Measurements from ENCODE around the gene MYO7A.

The MYO7A gene

GRCh38 chr11:77230878-77231605 lies 103.0 kb downstream of the MYO7A start:
- DNase-seq = no peak

GRCh38 chr11:77231800-77232199 lies 103.8 kb downstream of the MYO7A start:
- no peak for DNase-seq

- DNase-seq = no peak
These were observed 104.2 kb downstream of the MYO7A start for GRCh38 chr11:77232242-77232641.

GRCh38 chr11:77233011-77233410 lies 105.0 kb downstream of the MYO7A start:
- DNase-seq = no peak

- no peak for DNase-seq
These were observed 108.9 kb downstream of the MYO7A start for GRCh38 chr11:77236901-77237300.

- no peak for DNase-seq
These were observed 116.4 kb downstream of the MYO7A start for GRCh38 chr11:77244277-77245027.

- no peak for DNase-seq
These were observed 121.4 kb downstream of the MYO7A start for GRCh38 chr11:77249427-77249826.

- DNase-seq = no peak
These were observed 123.0 kb downstream of the MYO7A start for GRCh38 chr11:77250881-77251640.

- no peak for DNase-seq
These were observed 124.7 kb downstream of the MYO7A start for GRCh38 chr11:77252555-77253270.

GRCh38 chr11:77253690-77254089 lies 125.6 kb downstream of the MYO7A start:
- DNase-seq = no peak

- no peak for DNase-seq
These were observed 131.6 kb downstream of the MYO7A start for GRCh38 chr11:77259641-77260040.

- DNase-seq = no peak
These were observed 134.8 kb downstream of the MYO7A start for GRCh38 chr11:77262803-77263202.
